Measurements from ENCODE around the gene RYR1.
"Not testable (repeated sequence)": the region's sequence is repeated elsewhere in the genome, so short reads cannot be mapped to it uniquely, and the experiment has no call there.

The RYR1 gene

GRCh38 chr19:38470788-38471480, 37.4 kb downstream of the RYR1 start:
- Histone ChIP-seq H3K27ac (ENCODE audit: low read depth in 2 of 2, low read length in 2 of 2) (no peak overlapping the region), H3K36me3 (ENCODE audit: control insufficient read depth in 2 of 2, insufficient read depth in 2 of 2, low read length in 2 of 2) (no peaks in the 10 kb centered on the region), H3K4me1 (ENCODE audit: control insufficient read depth in 2 of 2, insufficient read depth in 2 of 2, low read length in 2 of 2) (no peaks in the 10 kb centered on the region), H3K9me3 (ENCODE audit: control insufficient read depth in 2 of 2, low read length in 2 of 2) (no peaks in the 10 kb centered on the region), H3K9ac (ENCODE audit: low read depth in 1 of 2, low read length in 2 of 2) (no peak overlapping the region), H3K27me3 (ENCODE audit: control insufficient read depth in 2 of 2, insufficient read depth in 2 of 2, low read length in 2 of 2) (no peaks in the 10 kb centered on the region), H3K4me3 (ENCODE audit: low read length in 2 of 2) (no peak overlapping the region)

- H3K4me1 ChIP-seq (ENCODE audit: control insufficient read depth in 2 of 2, insufficient read depth in 2 of 2, low read length in 2 of 2); H3K9me3 ChIP-seq (ENCODE audit: control insufficient read depth in 2 of 2, low read length in 2 of 2); H3K27me3 ChIP-seq (ENCODE audit: control insufficient read depth in 2 of 2, insufficient read depth in 2 of 2, low read length in 2 of 2); H3K9ac ChIP-seq (ENCODE audit: low read depth in 1 of 2, low read length in 2 of 2); H3K36me3 ChIP-seq (ENCODE audit: control insufficient read depth in 2 of 2, insufficient read depth in 2 of 2, low read length in 2 of 2); H3K4me3 ChIP-seq (ENCODE audit: low read length in 2 of 2); H3K27ac ChIP-seq (ENCODE audit: low read depth in 2 of 2, low read length in 2 of 2): not testable (repeated sequence)
These were observed 39.2 kb downstream of the RYR1 start for GRCh38 chr19:38472725-38473124.

- H3K36me3 ChIP-seq (ENCODE audit: control insufficient read depth in 2 of 2, insufficient read depth in 2 of 2, low read length in 2 of 2): no peaks in the 10 kb centered on the region
- no peaks in the 10 kb centered on the region for H3K9me3 ChIP-seq (ENCODE audit: control insufficient read depth in 2 of 2, low read length in 2 of 2)
- no peaks in the 10 kb centered on the region for H3K4me1 ChIP-seq (ENCODE audit: control insufficient read depth in 2 of 2, insufficient read depth in 2 of 2, low read length in 2 of 2)
- H3K27me3 ChIP-seq (ENCODE audit: control insufficient read depth in 2 of 2, insufficient read depth in 2 of 2, low read length in 2 of 2): no peaks in the 10 kb centered on the region
- H3K4me3 ChIP-seq (ENCODE audit: low read length in 2 of 2): no peak overlapping the region
- H3K9ac ChIP-seq (ENCODE audit: low read depth in 1 of 2, low read length in 2 of 2): no peak overlapping the region
- no peak overlapping the region for H3K27ac ChIP-seq (ENCODE audit: low read depth in 2 of 2, low read length in 2 of 2)
These were observed 39.7 kb downstream of the RYR1 start for GRCh38 chr19:38473201-38473600.

GRCh38 chr19:38475176-38475575, 41.7 kb downstream of the RYR1 start:
- H3K9ac ChIP-seq (ENCODE audit: low read depth in 1 of 2, low read length in 2 of 2): no peak overlapping the region
- no peaks in the 10 kb centered on the region for H3K27me3 ChIP-seq (ENCODE audit: control insufficient read depth in 2 of 2, insufficient read depth in 2 of 2, low read length in 2 of 2)
- H3K36me3 ChIP-seq (ENCODE audit: control insufficient read depth in 2 of 2, insufficient read depth in 2 of 2, low read length in 2 of 2): no peaks in the 10 kb centered on the region

GRCh38 chr19:38478273-38478971, 44.9 kb downstream of the RYR1 start:
- no peak overlapping the region for H3K9ac ChIP-seq (ENCODE audit: low read depth in 1 of 2, low read length in 2 of 2)
- no peaks in the 10 kb centered on the region for H3K27me3 ChIP-seq (ENCODE audit: control insufficient read depth in 2 of 2, insufficient read depth in 2 of 2, low read length in 2 of 2)
- no peak overlapping the region for H3K27ac ChIP-seq (ENCODE audit: low read depth in 2 of 2, low read length in 2 of 2)
- H3K4me1 ChIP-seq (ENCODE audit: control insufficient read depth in 2 of 2, insufficient read depth in 2 of 2, low read length in 2 of 2): no peaks in the 10 kb centered on the region
- H3K9me3 ChIP-seq (ENCODE audit: control insufficient read depth in 2 of 2, low read length in 2 of 2): no peaks in the 10 kb centered on the region
- no peak overlapping the region for H3K4me3 ChIP-seq (ENCODE audit: low read length in 2 of 2)
- no peaks in the 10 kb centered on the region for H3K36me3 ChIP-seq (ENCODE audit: control insufficient read depth in 2 of 2, insufficient read depth in 2 of 2, low read length in 2 of 2)

More at GRCh38 chr19:38475176-38475575, 41.7 kb downstream of the RYR1 start:
- no peak overlapping the region for H3K27ac ChIP-seq (ENCODE audit: low read depth in 2 of 2, low read length in 2 of 2)
- H3K9me3 ChIP-seq (ENCODE audit: control insufficient read depth in 2 of 2, low read length in 2 of 2): no peaks in the 10 kb centered on the region
- H3K4me3 ChIP-seq (ENCODE audit: low read length in 2 of 2): no peak overlapping the region
- no peaks in the 10 kb centered on the region for H3K4me1 ChIP-seq (ENCODE audit: control insufficient read depth in 2 of 2, insufficient read depth in 2 of 2, low read length in 2 of 2)

GRCh38 chr19:38482496-38482895, 49.0 kb downstream of the RYR1 start:
- Histone ChIP-seq H3K4me3 (ENCODE audit: low read length in 2 of 2) (no peak overlapping the region), H3K4me1 (ENCODE audit: control insufficient read depth in 2 of 2, insufficient read depth in 2 of 2, low read length in 2 of 2) (no peaks in the 10 kb centered on the region), H3K27me3 (ENCODE audit: control insufficient read depth in 2 of 2, insufficient read depth in 2 of 2, low read length in 2 of 2) (no peaks in the 10 kb centered on the region), H3K36me3 (ENCODE audit: control insufficient read depth in 2 of 2, insufficient read depth in 2 of 2, low read length in 2 of 2) (no peaks in the 10 kb centered on the region), H3K9me3 (ENCODE audit: control insufficient read depth in 2 of 2, low read length in 2 of 2) (no peaks in the 10 kb centered on the region), H3K9ac (ENCODE audit: low read depth in 1 of 2, low read length in 2 of 2) (no peak overlapping the region), H3K27ac (ENCODE audit: low read depth in 2 of 2, low read length in 2 of 2) (no peak overlapping the region)

- Histone ChIP-seq H3K9me3 (ENCODE audit: control insufficient read depth in 2 of 2, low read length in 2 of 2) (no peaks in the 10 kb centered on the region), H3K9ac (ENCODE audit: low read depth in 1 of 2, low read length in 2 of 2) (no peak overlapping the region), H3K27me3 (ENCODE audit: control insufficient read depth in 2 of 2, insufficient read depth in 2 of 2, low read length in 2 of 2) (no peaks in the 10 kb centered on the region), H3K36me3 (ENCODE audit: control insufficient read depth in 2 of 2, insufficient read depth in 2 of 2, low read length in 2 of 2) (no peaks in the 10 kb centered on the region), H3K4me1 (ENCODE audit: control insufficient read depth in 2 of 2, insufficient read depth in 2 of 2, low read length in 2 of 2) (no peaks in the 10 kb centered on the region), H3K4me3 (ENCODE audit: low read length in 2 of 2) (no peak overlapping the region), H3K27ac (ENCODE audit: low read depth in 2 of 2, low read length in 2 of 2) (no peak overlapping the region)
These were observed 49.6 kb downstream of the RYR1 start for GRCh38 chr19:38483016-38483630.

GRCh38 chr19:38484747-38485146, 51.3 kb downstream of the RYR1 start:
- H3K4me3 ChIP-seq (ENCODE audit: low read length in 2 of 2): no peak overlapping the region
- H3K27ac ChIP-seq (ENCODE audit: low read depth in 2 of 2, low read length in 2 of 2): no peak overlapping the region
- no peak overlapping the region for H3K9ac ChIP-seq (ENCODE audit: low read depth in 1 of 2, low read length in 2 of 2)
- no peaks in the 10 kb centered on the region for H3K27me3 ChIP-seq (ENCODE audit: control insufficient read depth in 2 of 2, insufficient read depth in 2 of 2, low read length in 2 of 2)
- no peaks in the 10 kb centered on the region for H3K9me3 ChIP-seq (ENCODE audit: control insufficient read depth in 2 of 2, low read length in 2 of 2)
- no peaks in the 10 kb centered on the region for H3K4me1 ChIP-seq (ENCODE audit: control insufficient read depth in 2 of 2, insufficient read depth in 2 of 2, low read length in 2 of 2)
- H3K36me3 ChIP-seq (ENCODE audit: control insufficient read depth in 2 of 2, insufficient read depth in 2 of 2, low read length in 2 of 2): no peaks in the 10 kb centered on the region

GRCh38 chr19:38485541-38486285, 52.2 kb downstream of the RYR1 start:
- Histone ChIP-seq H3K27ac (ENCODE audit: low read depth in 2 of 2, low read length in 2 of 2) (no peak overlapping the region), H3K4me1 (ENCODE audit: control insufficient read depth in 2 of 2, insufficient read depth in 2 of 2, low read length in 2 of 2) (no peaks in the 10 kb centered on the region), H3K9ac (ENCODE audit: low read depth in 1 of 2, low read length in 2 of 2) (no peak overlapping the region), H3K36me3 (ENCODE audit: control insufficient read depth in 2 of 2, insufficient read depth in 2 of 2, low read length in 2 of 2) (no peaks in the 10 kb centered on the region), H3K4me3 (ENCODE audit: low read length in 2 of 2) (no peak overlapping the region), H3K27me3 (ENCODE audit: control insufficient read depth in 2 of 2, insufficient read depth in 2 of 2, low read length in 2 of 2) (no peaks in the 10 kb centered on the region), H3K9me3 (ENCODE audit: control insufficient read depth in 2 of 2, low read length in 2 of 2) (peaks cover 0 to 2% of the 10 kb centered on the region in 2 donors)
